Suprapubic skin (tissue), 4 donors: ENCODE data around the gene CTDSP1. TPM values are rescaled to one million over a fixed set of nuclear protein-coding genes. Genes with fewer than 3 reads are reported as not detected.

ENCODE experiments used
- DNase-seq, 2 donors: peaks; one replicate each; pipeline ENCODE4 v3.0.0-alpha.2; 2019; ENCODE audit warnings: low spot score in 2 of 2
- H3K27ac ChIP-seq: fragments of 200-600 bp; sonication (generic); one replicate; pipeline ENCODE4 v1.5.1; 2019
- H3K27me3 ChIP-seq: fragments of 200-600 bp; sonication (generic); one replicate; pipeline ENCODE4 v1.5.1; 2019
- H3K36me3 ChIP-seq: fragments of 200-600 bp; sonication (generic); one replicate; pipeline ENCODE4 v1.5.1; 2019
- H3K4me1 ChIP-seq: fragments of 200-600 bp; sonication (generic); one replicate; pipeline ENCODE4 v1.5.1; 2019
- H3K4me3 ChIP-seq: fragments of 200-600 bp; sonication (generic); one replicate; pipeline ENCODE4 v1.5.1; 2019; ENCODE audit warnings: mild to moderate bottlenecking
- H3K9me3 ChIP-seq: fragments of 200-600 bp; sonication (generic); one replicate; pipeline ENCODE4 v1.5.1; 2019
- CTCF ChIP-seq, 2 donors: fragments of 200-600 bp in 1 of 2; fragments of 450-650 bp in 1 of 2; sonication (generic) in 1 of 2; IDR thresholded peaks; one replicate each; pipeline ENCODE4 v1.5.1; 2016 to 2019; ENCODE audit warnings: antibody characterized with exemption in 2 of 2, mild to moderate bottlenecking in 1 of 2, moderate library complexity in 1 of 2
- EP300 ChIP-seq: sonication (generic); formaldehyde crosslinking; IDR thresholded peaks from one replicate; pipeline ENCODE4 v1.6.1; 2017; ENCODE audit warnings: antibody characterized with exemption
- POLR2A ChIP-seq, 2 donors: fragments of 450-650 bp; IDR thresholded peaks; one replicate each; pipeline ENCODE4 v1.6.1; 2017; ENCODE audit warnings: antibody characterized with exemption in 2 of 2, mild to moderate bottlenecking in 2 of 2, moderate library complexity in 2 of 2
- POLR2AphosphoS5 ChIP-seq, 3 donors: sonication (generic); formaldehyde crosslinking; IDR thresholded peaks; one replicate each; pipeline ENCODE4 v1.6.1; 2017; ENCODE audit warnings: antibody characterized with exemption in 3 of 3
- WGBS: methylation state at CpG from one replicate; pipeline ENCODE4 v1.1.5; 2018; 5-methylcytosine and 5-hydroxymethylcytosine counted together
- total RNA-seq, 4 donors: library from RNA; depleted of rRNA; stranded (reverse); fragments of >200 nt; gene quantifications; one replicate each; pipeline ENCODE4 v1.1.0, GENCODE V29; 2016

CTDSP1 gene
- total RNA-seq, 4 donors from 2014 or later, result 70.3 to 140 (median 99.5) TPM

- no peaks in the 10 kb centered on the region for H3K9me3 ChIP-seq
- no peak overlapping the region for H3K27ac ChIP-seq
- no peaks in the 10 kb centered on the region for H3K27me3 ChIP-seq
- peak in 1 of 2 donors; percentile 71 for DNase-seq
- no peak overlapping the region for H3K4me3 ChIP-seq
- H3K4me1 ChIP-seq, result peaks cover 84% of the 10 kb centered on the region
- peaks cover 32% of the 10 kb centered on the region for H3K36me3 ChIP-seq
- no peak for TF ChIP-seq POLR2A (IDR thresholded peaks at IDR 0.05)
- no peak for TF ChIP-seq POLR2AphosphoS5 (IDR thresholded peaks at IDR 0.05)
- no peak for TF ChIP-seq EP300
- no peak for TF ChIP-seq CTCF (IDR thresholded peaks at IDR 0.05)
- 77% methylated on average over 17 of the region's 26 CpGs for WGBS
Observed at GRCh38 chr2:218402911-218403411, 3.3 kb downstream of the CTDSP1 start.

- H3K27ac ChIP-seq, result no peak overlapping the region
- H3K36me3 ChIP-seq, result peaks cover 32% of the 10 kb centered on the region
- no peaks in the 10 kb centered on the region for H3K27me3 ChIP-seq
- DNase-seq, result no peak
- H3K4me3 ChIP-seq, result no peak overlapping the region
- TF ChIP-seq POLR2AphosphoS5 (IDR thresholded peaks at IDR 0.05), result no peak
- no peak for TF ChIP-seq POLR2A (IDR thresholded peaks at IDR 0.05)
- no peak for TF ChIP-seq EP300
- TF ChIP-seq CTCF (IDR thresholded peaks at IDR 0.05), result no peak
- no peaks in the 10 kb centered on the region for H3K9me3 ChIP-seq
- peaks cover 76% of the 10 kb centered on the region for H3K4me1 ChIP-seq
- WGBS, result 58% methylated on average over 7 of the region's 7 CpGs
Observed at GRCh38 chr2:218403810-218404209, 4.1 kb downstream of the CTDSP1 start.

- Histone ChIP-seq H3K4me3 (no peak overlapping the region), H3K36me3 (peaks cover 32% of the 10 kb centered on the region), H3K4me1 (peaks cover 69% of the 10 kb centered on the region), H3K9me3 (no peaks in the 10 kb centered on the region), H3K27ac (peak overlapping the region; percentile 76), H3K27me3 (no peaks in the 10 kb centered on the region)
- 51% methylated on average over 9 of the region's 16 CpGs for WGBS
- no peak for DNase-seq
- no peak for TF ChIP-seq POLR2A (IDR thresholded peaks at IDR 0.05)
- TF ChIP-seq EP300, result no peak
- TF ChIP-seq CTCF (IDR thresholded peaks at IDR 0.05), result no peak
- no peak for TF ChIP-seq POLR2AphosphoS5 (IDR thresholded peaks at IDR 0.05)
Observed at GRCh38 chr2:218404351-218405085, 4.8 kb downstream of the CTDSP1 start.

DNA sequence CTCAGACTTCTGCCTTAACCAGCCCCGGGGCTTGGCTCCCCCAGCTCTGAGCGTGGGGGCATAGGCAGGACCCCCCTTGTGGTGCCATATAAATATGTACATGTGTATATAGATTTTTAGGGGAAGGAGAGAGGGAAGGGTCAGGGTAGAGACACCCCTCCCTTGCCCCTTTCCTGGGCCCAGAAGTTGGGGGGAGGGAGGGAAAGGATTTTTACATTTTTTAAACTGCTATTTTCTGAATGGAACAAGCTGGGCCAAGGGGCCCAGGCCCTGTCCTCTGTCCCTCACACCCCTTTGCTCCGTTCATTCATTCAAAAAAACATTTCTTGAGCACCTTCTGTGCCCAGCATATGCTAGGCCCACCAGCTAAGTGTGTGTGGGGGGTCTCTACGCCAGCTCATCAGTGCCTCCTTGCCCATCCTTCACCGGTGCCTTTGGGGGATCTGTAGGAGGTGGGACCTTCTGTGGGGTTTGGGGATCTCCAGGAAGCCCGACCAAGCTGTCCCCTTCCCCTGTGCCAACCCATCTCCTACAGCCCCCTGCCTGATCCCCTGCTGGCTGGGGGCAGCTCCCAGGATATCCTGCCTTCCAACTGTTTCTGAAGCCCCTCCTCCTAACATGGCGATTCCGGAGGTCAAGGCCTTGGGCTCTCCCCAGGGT is 5.5 kb downstream of the CTDSP1 start:
- 57% methylated on average over 6 of the region's 8 CpGs for whole genome bisulfite sequencing
- Histone ChIP-seq H3K4me3 (peak overlapping the region; percentile 47), H3K27ac (peak overlapping the region; percentile 76), H3K36me3 (peaks cover 32% of the 10 kb centered on the region), H3K4me1 (peaks cover 69% of the 10 kb centered on the region), H3K9me3 (no peaks in the 10 kb centered on the region), H3K27me3 (no peaks in the 10 kb centered on the region)
- TF ChIP-seq POLR2A (IDR thresholded peaks at IDR 0.05) (no peak), POLR2AphosphoS5 (IDR thresholded peaks at IDR 0.05) (no peak), CTCF (IDR thresholded peaks at IDR 0.05) (no peak), EP300 (no peak)
- DNase-seq, result peak in 1 of 2 donors; percentile 70

GRCh38 chr2:218405746-218406208 is 6.1 kb downstream of the CTDSP1 start:
- WGBS, result 6% methylated on average over 7 of the region's 15 CpGs
- peak in 1 of 2 donors; percentile 75 for DNase-seq
- peaks cover 68% of the 10 kb centered on the region for H3K4me1 ChIP-seq

More at GRCh38 chr2:218405746-218406208, 6.1 kb downstream of the CTDSP1 start:
- H3K27me3 ChIP-seq, result no peaks in the 10 kb centered on the region
- no peaks in the 10 kb centered on the region for H3K9me3 ChIP-seq
- H3K36me3 ChIP-seq, result peaks cover 32% of the 10 kb centered on the region
- peak overlapping the region; percentile 47 for H3K4me3 ChIP-seq
- no peak for TF ChIP-seq POLR2A (IDR thresholded peaks at IDR 0.05)
- TF ChIP-seq POLR2AphosphoS5 (IDR thresholded peaks at IDR 0.05), result peak in 1 of 3 donors; percentile 28
- TF ChIP-seq EP300, result no peak
- no peak for TF ChIP-seq CTCF (IDR thresholded peaks at IDR 0.05)
- peak overlapping the region; percentile 76 for H3K27ac ChIP-seq
